Progenitor cell of endocrine pancreas (in vitro differentiated cells): ENCODE measurements around the gene FITM2. TPM values are rescaled to one million over a fixed set of nuclear protein-coding genes. Genes with fewer than 3 reads are reported as not detected.

Source experiments
- DNase-seq: peaks from one replicate; pipeline ENCODE4 v3.0.0; 2021; ENCODE audit warnings: low spot score; ENCODE audit not compliant: unreplicated experiment
- H3K27ac Mint-ChIP-seq: 2 replicates; pipeline ENCODE4 v1.8.0; 2021; ENCODE audit warnings: mild to moderate bottlenecking, moderate library complexity, mixed read lengths
- H3K27me3 Mint-ChIP-seq: 2 replicates; pipeline ENCODE4 v1.8.0; 2021; ENCODE audit warnings: mixed read lengths
- H3K36me3 Mint-ChIP-seq: 2 replicates; pipeline ENCODE4 v1.8.0; 2022; ENCODE audit warnings: mixed read lengths; ENCODE audit not compliant: insufficient read depth
- H3K4me1 Mint-ChIP-seq: 2 replicates; pipeline ENCODE4 v1.8.0; 2021; ENCODE audit warnings: low read depth, mixed read lengths
- H3K4me3 Mint-ChIP-seq: 2 replicates; pipeline ENCODE4 v1.8.0; 2021; ENCODE audit warnings: low read depth, mild to moderate bottlenecking, moderate library complexity, mixed read lengths
- H3K9me3 Mint-ChIP-seq: 2 replicates; pipeline ENCODE4 v1.8.0; 2021; ENCODE audit warnings: low read depth, mixed read lengths
- CTCF ChIP-seq: fragments of 200-600 bp; sonication (generic); IDR thresholded peaks from one replicate; pipeline ENCODE4 v1.5.0; 2021; ENCODE audit warnings: antibody characterized with exemption, mild to moderate bottlenecking; ENCODE audit not compliant: unreplicated experiment
- total RNA-seq: library from RNA; stranded (reverse); gene quantifications from 2 replicates; pipeline ENCODE4 v1.2.1, GENCODE V29; 2021

Gene FITM2
- total RNA-seq, 1 donor from 2014 or later: 4.3 TPM

GRCh38 chr20:44291754-44292153 is 19.2 kb downstream of the FITM2 start:
- H3K27ac Mint-ChIP-seq: no peak overlapping the region
- DNase-seq: no peak
- TF ChIP-seq CTCF: no peak
- H3K27me3 Mint-ChIP-seq: no peaks in the 10 kb centered on the region
- H3K4me3 Mint-ChIP-seq: no peak overlapping the region
- peaks cover 2% of the 10 kb centered on the region for H3K36me3 Mint-ChIP-seq
- no peaks in the 10 kb centered on the region for H3K9me3 Mint-ChIP-seq
- no peaks in the 10 kb centered on the region for H3K4me1 Mint-ChIP-seq

- Mint-ChIP-seq H3K4me3 (no peak overlapping the region), H3K9me3 (no peaks in the 10 kb centered on the region), H3K27me3 (no peaks in the 10 kb centered on the region), H3K4me1 (no peaks in the 10 kb centered on the region), H3K27ac (no peak overlapping the region), H3K36me3 (peaks cover 2% of the 10 kb centered on the region)
- TF ChIP-seq CTCF: no peak
- DNase-seq: no peak
Observed at GRCh38 chr20:44288252-44288651, 22.8 kb downstream of the FITM2 start.

GRCh38 chr20:44287272-44288097 is 23.5 kb downstream of the FITM2 start:
- H3K4me3 Mint-ChIP-seq: no peak overlapping the region
- no peak for TF ChIP-seq CTCF
- H3K27me3 Mint-ChIP-seq: no peaks in the 10 kb centered on the region
- no peaks in the 10 kb centered on the region for H3K4me1 Mint-ChIP-seq
- H3K36me3 Mint-ChIP-seq: peaks cover 2% of the 10 kb centered on the region
- no peak overlapping the region for H3K27ac Mint-ChIP-seq
- DNase-seq: no peak
- H3K9me3 Mint-ChIP-seq: no peaks in the 10 kb centered on the region

GRCh38 chr20:44284032-44284431 is 27.0 kb downstream of the FITM2 start:
- TF ChIP-seq CTCF: no peak
- Mint-ChIP-seq H3K27ac (no peak overlapping the region), H3K36me3 (peaks cover 2% of the 10 kb centered on the region), H3K27me3 (peaks cover 2% of the 10 kb centered on the region), H3K9me3 (no peaks in the 10 kb centered on the region), H3K4me1 (no peaks in the 10 kb centered on the region), H3K4me3 (no peak overlapping the region)
- DNase-seq: no peak

GRCh38 chr20:44282192-44282591 is 28.8 kb downstream of the FITM2 start:
- H3K4me3 Mint-ChIP-seq: no peak overlapping the region
- H3K9me3 Mint-ChIP-seq: no peaks in the 10 kb centered on the region
- no peaks in the 10 kb centered on the region for H3K4me1 Mint-ChIP-seq
- no peak for DNase-seq
- no peak overlapping the region for H3K27ac Mint-ChIP-seq
- H3K27me3 Mint-ChIP-seq: peaks cover 2% of the 10 kb centered on the region
- no peak for TF ChIP-seq CTCF
- H3K36me3 Mint-ChIP-seq: no peaks in the 10 kb centered on the region
